K562 (cell line): ENCODE measurements around the gene MALAT1. TPM values are rescaled to one million over a fixed set of nuclear protein-coding genes. Genes with fewer than 3 reads are reported as not detected.
A peak's percentile ranks its signal among the peaks of the same experiment; 100 is the strongest.

Experiments
- ATF3 ChIP-seq, 2 experiments: fragments of 450-650 bp in 1 of 2; sonication (generic) in 1 of 2; formaldehyde crosslinking in 1 of 2; IDR thresholded peaks in 1 of 2; conservative IDR thresholded peaks in 1 of 2; 2 replicates each; pipeline versions ENCODE4 v1.6.1 to v1.8.1; 2016 to 2023; ENCODE audit warnings: mild to moderate bottlenecking in 2 of 2, moderate library complexity in 2 of 2, inconsistent platforms in 1 of 2, missing genetic modification reagents in 1 of 2
- FOXA1 ChIP-seq: fragments of 450-650 bp; IDR thresholded peaks from 2 replicates; pipeline ENCODE4 v1.6.1; 2016; ENCODE audit warnings: mild to moderate bottlenecking, borderline replicate concordance
- HNRNPK ChIP-seq: fragments of 200-400 bp; formaldehyde crosslinking; IDR thresholded peaks from one replicate; pipeline ENCODE4 v1.6.1; 2018; ENCODE audit warnings: mild to moderate bottlenecking, low read depth, low read length; ENCODE audit not compliant: poor library complexity, severe bottlenecking
- KDM5B ChIP-seq: fragments of 200-600 bp; sonication (generic); IDR thresholded peaks from 2 replicates; pipeline ENCODE4 v1.6.1; 2012; ENCODE audit warnings: low read depth, mild to moderate bottlenecking, moderate library complexity, low read length, control low read depth, inconsistent platforms; ENCODE audit not compliant: insufficient replicate concordance
- MCM7 ChIP-seq, 2 experiments: fragments of 450-650 bp; IDR thresholded peaks; 2 replicates each; pipeline ENCODE4 v1.6.1; 2016 to 2018
- RBM14 ChIP-seq: fragments of 200-400 bp; formaldehyde crosslinking; IDR thresholded peaks from 2 replicates; pipeline ENCODE4 v1.6.1; 2018; ENCODE audit warnings: low read depth, mild to moderate bottlenecking, low read length, moderate library complexity, borderline replicate concordance; ENCODE audit not compliant: insufficient read depth
- SIRT6 ChIP-seq: IDR thresholded peaks from one replicate; pipeline ENCODE4 v1.6.1; 2012; ENCODE audit warnings: low read depth, mild to moderate bottlenecking, control low read depth, inconsistent platforms, low read length, moderate library complexity
- SRSF3 ChIP-seq: fragments of 200-400 bp; formaldehyde crosslinking; IDR thresholded peaks from 2 replicates; pipeline ENCODE4 v1.6.1; 2016; ENCODE audit warnings: mild to moderate bottlenecking, low read length, moderate library complexity; ENCODE audit not compliant: insufficient read depth
- ZBTB26 ChIP-seq: fragments of 450-650 bp; formaldehyde crosslinking; IDR thresholded peaks from 2 replicates; pipeline ENCODE4 v1.4.0; 2022; ENCODE audit warnings: missing genetic modification characterization
- ZNF239 ChIP-seq: fragments of 250-450 bp; sonication (Bioruptor Pico); IDR thresholded peaks from 2 replicates; pipeline ENCODE4 v1.4.0; 2020; ENCODE audit warnings: mild to moderate bottlenecking
- ZNF695 ChIP-seq: fragments of 450-650 bp; formaldehyde crosslinking; IDR thresholded peaks from 2 replicates; pipeline ENCODE4 v1.4.0; 2020; ENCODE audit warnings: mild to moderate bottlenecking, moderate library complexity
- ZZZ3 ChIP-seq: fragments of 450-650 bp; IDR thresholded peaks from 2 replicates; pipeline ENCODE4 v1.6.1; 2016; ENCODE audit warnings: antibody characterized with exemption, mild to moderate bottlenecking, moderate library complexity
- polyA plus RNA-seq, 8 experiments: library from polyadenylated mRNA; depleted of rRNA in 4 of 8; stranded (reverse) in 5 of 8; unstranded in 3 of 8; fragments of >200 nt; fragmentation: Nextera tagmentation in 2 of 8; fragmentation: Illumina TruSeq in 1 of 8; extraction: Ambion mirVana in 2 of 8; extraction: Trizol in 1 of 8; gene quantifications; 2 replicates each; pipeline versions ENCODE4 v1.2.1 to v1.2.3, GENCODE V29; 2011 to 2014; ENCODE audit warnings: inconsistent platforms in 1 of 8, missing spikeins in 1 of 8
- total RNA-seq, 7 experiments: library from RNA; depleted of rRNA in 6 of 7; stranded (reverse); fragments of >200 nt in 6 of 7; fragmentation: Illumina TruSeq in 2 of 7; extraction: Trizol in 2 of 7; gene quantifications; 2 replicates each; pipeline versions ENCODE4 v1.2.1 to v1.2.3, GENCODE V29; 2011 to 2021; ENCODE audit warnings: low replicate concordance in 1 of 7

The MALAT1 gene
- total and polyA plus RNA-seq, 9 of the 15 experiments (the other 6 are each of a cell fraction or from before 2014, with no cell fraction given), result 363 to 8,715 (median 2,351) TPM

DNA sequence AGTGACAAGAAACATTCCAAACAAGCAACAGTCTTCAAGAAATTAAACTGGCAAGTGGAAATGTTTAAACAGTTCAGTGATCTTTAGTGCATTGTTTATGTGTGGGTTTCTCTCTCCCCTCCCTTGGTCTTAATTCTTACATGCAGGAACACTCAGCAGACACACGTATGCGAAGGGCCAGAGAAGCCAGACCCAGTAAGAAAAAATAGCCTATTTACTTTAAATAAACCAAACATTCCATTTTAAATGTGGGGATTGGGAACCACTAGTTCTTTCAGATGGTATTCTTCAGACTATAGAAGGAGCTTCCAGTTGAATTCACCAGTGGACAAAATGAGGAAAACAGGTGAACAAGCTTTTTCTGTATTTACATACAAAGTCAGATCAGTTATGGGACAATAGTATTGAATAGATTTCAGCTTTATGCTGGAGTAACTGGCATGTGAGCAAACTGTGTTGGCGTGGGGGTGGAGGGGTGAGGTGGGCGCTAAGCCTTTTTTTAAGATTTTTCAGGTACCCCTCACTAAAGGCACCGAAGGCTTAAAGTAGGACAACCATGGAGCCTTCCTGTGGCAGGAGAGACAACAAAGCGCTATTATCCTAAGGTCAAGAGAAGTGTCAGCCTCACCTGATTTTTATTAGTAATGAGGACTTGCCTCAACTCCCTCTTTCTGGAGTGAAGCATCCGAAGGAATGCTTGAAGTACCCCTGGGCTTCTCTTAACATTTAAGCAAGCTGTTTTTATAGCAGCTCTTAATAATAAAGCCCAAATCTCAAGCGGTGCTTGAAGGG, 6.0 kb downstream of the MALAT1 start (continued):
- TF ChIP-seq KDM5B, result peak; percentile 15
- TF ChIP-seq ZBTB26 (CRISPR knock-in tag), result peak; percentile 86; the same call in 1 of the 2 replicates
- TF ChIP-seq HNRNPK, result peak; percentile 4
- no peak for TF ChIP-seq ZZZ3
- no peak for TF ChIP-seq SRSF3
- no peak for TF ChIP-seq ZNF239 (CRISPR knock-in tag)
- TF ChIP-seq RBM14, result no peak
- no peak for TF ChIP-seq ZNF695 (CRISPR knock-in tag)
- no peak for TF ChIP-seq FOXA1
- peak; percentile 19 for TF ChIP-seq SIRT6
- TF ChIP-seq ATF3 (IDR thresholded peaks at IDR 0.05), result no peak
- no peak for TF ChIP-seq ATF3 (CRISPR knock-in tag; conservative IDR thresholded peaks at IDR 0.05)
- TF ChIP-seq MCM7 (IDR thresholded peaks at IDR 0.05), result no peak
- TF ChIP-seq, all 486 proteins: peak for 86
